Iris pigment epithelial cell (primary cell): ENCODE results near the gene SDE2.
"Not testable (repeated sequence)": the region's sequence is repeated elsewhere in the genome, so short reads cannot be mapped to it uniquely, and the experiment has no call there.

Source experiments
- DNase-seq: peaks from one replicate; pipeline ENCODE4 v3.0.0-alpha.2; 2011; ENCODE audit warnings: low read depth

Gene SDE2

DNA sequence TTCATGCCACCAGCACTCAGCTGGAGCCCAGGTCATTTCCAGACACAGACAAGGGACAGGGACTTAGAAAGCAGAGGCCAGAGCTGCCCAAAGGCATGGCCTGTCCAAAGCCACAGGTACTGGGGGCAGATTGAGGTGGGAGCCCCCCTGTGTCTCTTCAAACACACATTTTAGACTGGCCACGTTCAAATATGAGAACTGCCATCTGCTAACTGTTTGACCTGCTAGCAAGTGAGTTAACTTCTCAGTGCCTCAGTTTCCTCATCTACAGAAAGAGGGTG lies 57.3 kb downstream of the SDE2 start:
- DNase-seq: no peak

DNA sequence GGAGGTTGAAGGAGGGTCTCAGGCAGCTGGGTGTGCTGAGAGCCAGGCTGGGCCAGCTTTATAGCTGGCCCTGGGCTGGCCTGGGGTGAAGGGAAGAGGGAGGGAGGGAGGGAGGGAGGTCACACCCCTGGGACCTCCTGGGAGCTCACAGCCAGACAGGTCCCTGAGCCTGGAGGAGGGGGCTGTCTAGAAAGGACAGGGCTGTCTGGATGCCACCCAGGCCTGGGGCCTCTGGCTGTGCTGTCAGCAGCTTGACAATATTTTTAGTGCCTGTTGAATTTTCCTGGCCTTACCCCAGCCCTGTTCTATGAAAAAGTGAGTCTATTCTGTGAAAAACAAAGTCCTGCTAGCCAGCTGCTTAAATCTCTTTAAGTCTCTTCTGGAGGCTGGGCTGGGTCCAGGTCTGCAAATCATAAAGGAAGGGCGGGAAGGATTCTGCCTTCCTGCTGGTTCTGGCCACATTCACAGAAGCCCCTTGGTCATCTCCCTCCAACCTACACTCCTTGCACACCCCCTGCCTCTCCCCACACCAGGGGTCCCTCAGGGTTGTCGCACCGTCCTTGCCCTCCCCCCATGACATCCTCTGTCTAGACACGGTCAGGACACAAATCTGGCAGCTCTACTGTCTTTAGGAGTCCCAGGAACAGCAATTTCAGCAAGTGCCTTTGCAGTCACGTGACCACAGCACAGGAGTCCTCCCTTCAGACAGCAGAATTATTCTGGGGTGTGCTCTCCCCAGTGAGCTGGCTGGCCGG lies 57.8 kb downstream of the SDE2 start, which contains the start of gene LEFTY2:
Gene LEFTY2, minus strand, starts transcription at position 34 of the 755 bp plus-strand sequence. CDS start 80 bp downstream, outside the sequence.
- DNase-seq: no peak

DNA sequence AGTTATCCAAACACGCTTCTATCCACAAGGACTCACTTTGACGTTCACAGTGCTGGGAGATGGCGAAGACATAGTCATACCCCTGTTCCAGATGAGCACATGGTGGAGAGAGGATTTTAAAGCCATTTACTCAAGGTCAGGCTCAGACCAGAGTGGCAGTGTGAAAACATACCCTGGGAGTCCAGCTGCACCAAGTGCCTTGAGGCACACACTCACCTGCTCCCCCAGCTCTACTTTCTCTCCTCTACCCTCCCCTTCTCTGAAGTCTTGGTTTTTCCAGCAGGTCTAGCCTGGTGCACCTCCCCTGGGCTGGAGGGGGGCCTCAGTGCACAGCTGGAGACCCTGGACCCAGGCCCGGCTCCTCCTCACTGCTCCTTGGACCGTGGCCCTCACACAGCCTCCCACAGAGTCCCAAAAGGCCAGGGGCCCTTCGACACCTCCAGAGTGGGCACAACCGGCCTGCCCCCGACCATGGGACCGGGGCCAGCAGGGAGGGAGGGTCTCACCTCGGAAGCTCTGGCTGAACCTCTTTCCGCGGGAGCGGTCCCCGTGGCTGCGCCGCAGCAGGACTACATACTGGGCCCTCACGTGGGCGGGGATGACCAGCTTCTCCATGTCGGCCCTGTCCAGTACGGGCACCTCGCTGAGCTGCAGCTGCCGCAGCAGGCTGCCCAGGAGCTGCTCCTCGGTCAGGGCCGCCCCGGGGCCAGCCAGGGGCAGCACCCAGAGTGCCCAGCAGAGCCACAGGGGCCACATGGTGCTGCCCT lies 58.6 kb downstream of the SDE2 start:
- no peak for DNase-seq

DNA sequence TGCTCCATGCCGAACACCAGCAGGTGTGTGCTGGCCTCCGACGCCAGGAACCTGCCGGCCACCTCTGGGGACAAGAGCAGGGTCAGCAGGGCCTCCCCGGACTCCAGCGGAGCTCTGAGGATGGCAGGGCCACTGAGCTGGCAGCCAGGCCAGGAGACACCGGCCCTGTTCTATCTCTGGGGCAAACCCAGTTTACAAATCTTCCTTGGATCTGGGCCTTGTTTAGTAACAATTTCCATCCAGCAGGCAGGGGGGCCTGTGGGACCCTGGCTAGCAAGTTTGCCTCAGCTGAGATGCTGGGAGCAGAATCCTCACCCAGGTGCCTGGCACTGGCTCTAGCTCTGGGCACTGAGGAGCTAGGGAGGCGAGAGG lies 59.2 kb downstream of the SDE2 start:
- not testable (repeated sequence) for DNase-seq

DNA sequence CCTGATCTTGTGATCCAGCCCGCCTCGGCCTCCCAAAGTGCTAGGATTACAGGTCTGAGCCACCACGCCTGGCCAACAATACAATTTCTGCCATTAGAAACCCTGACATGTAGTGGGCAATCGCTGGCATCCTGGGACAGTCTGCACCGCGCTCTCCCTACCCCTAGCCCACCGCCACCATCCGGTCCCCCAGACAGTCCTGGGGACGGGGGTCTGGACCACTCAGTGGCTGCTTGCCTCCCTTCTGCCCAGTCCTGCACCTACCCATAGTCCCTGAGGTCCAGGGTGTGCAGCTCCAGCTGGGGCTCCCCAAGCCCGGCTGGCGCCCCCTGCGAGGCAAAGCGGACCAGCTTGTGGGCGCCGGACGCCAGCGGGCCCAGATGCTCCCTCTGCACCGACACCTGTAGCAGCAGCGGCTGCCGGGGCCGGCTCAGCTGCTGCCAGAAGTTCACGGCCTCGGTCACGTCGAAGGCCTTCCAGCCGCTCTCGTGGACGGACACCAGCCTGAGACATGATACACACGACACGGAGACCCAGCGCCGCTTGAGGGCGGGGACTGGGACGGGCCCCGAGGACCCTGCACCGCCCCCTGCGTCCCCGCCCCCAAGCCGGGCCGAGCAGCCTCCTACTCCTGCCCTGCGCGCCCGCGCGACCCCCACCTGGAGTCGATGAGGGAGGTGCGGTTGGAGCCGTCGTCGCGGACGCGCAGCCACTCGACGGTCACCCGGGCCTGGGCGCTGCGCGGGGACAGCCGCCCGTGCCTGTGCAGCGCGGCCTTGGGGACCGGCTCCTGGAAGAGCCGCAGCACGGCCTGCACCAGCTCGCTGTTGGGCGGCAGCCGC lies 59.8 kb downstream of the SDE2 start:
- not testable (repeated sequence) for DNase-seq

DNA sequence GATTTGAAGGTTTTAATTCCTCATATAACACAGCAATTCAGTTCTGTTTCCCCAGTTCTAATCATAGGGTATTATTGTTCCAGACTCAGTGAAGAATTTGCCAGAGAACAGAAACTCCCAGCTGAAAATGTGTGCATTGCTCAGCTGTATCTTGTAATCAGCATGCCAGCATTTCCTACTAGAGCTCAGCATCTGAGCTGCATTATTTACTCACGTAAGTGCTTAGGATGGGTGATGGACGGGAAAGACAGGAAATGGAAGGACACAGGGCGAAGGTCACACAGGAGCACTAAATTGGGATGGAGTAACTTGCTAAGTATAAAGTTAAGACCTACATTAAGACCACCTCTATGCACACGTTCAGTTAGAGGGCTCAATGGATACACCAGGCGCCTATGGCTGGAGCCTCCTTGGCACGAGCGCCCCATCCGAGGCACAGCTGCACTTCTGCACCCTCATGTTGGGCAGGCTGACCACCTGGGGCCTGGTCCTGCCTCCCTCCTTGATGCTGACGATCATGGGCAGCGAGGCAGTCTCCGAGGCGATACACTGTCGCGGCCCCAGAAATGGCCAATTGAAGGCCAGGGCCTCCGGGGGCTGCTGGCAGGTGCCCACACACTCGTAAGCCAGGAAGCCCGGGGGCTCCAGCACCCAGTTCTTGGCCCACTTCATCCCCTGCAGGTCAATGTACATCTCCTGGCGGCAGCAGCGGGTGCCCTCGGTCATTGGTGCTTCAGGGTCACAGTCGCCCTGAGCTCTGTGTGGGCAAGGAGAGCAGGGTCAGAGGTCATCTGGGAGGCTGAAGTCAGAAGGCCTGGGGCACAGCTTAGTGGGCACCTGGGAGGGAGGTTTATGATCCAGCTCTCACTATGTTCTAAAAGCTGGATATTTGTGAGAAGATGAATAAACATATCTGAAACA lies 61.8 kb downstream of the SDE2 start:
- no peak for DNase-seq

DNA sequence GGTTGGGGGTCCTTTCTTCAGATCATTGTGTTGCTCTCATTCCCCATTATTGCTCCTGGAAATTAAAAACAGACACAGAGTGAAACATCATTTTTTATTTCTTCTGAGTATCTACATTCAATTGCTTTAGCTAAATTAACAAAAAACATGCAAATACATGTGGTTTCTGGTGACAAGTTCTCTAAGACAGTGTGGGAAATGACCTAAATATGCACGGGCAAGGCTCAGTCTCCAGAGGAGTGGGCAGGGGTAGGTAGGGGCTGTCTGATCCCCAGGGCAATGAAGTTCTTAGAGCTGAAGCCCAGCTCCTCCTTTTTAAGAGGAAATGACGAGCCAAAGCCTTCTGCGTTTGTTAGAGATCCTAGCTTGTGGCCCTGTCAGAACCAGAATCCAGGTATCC lies 62.6 kb downstream of the SDE2 start:
- DNase-seq: no peak

DNA sequence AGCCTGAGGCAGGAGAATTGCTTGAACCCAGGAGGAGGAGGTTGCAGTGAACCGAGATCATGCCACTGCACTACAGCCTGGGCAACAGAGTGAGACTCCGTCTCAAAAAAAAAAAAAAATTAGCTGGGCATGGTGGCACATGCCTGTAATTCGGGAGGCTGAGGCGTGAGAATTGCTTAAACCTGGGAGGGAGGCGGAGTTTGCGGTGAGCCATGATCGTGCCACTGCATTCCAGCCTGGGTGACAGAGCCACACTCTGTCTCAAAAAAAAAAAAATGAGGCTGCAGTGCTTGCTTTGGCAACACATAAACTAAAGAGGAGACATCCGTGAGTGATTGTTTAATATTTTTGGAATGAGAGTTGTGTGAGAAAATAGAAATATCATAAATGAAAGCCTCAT lies 63.1 kb downstream of the SDE2 start:
- not testable (repeated sequence) for DNase-seq

DNA sequence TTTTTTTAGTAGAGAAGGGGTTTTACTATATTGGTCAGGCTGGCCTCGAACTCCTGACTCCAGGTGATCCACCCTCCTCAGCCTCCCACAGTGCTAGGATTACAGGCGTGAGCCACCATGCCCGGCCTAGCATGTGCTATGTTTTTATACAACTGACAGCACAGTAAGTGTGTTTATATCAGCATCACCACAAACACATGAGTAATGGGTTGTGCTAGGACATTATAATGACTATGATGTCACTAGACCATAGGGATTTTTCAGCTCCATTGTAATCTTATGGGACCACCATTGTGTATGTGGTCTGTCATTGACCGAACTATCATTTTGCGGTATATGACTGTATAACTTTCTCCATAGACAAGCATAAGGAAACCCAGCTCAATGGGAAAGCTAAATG lies 64.4 kb downstream of the SDE2 start:
- DNase-seq: no peak

DNA sequence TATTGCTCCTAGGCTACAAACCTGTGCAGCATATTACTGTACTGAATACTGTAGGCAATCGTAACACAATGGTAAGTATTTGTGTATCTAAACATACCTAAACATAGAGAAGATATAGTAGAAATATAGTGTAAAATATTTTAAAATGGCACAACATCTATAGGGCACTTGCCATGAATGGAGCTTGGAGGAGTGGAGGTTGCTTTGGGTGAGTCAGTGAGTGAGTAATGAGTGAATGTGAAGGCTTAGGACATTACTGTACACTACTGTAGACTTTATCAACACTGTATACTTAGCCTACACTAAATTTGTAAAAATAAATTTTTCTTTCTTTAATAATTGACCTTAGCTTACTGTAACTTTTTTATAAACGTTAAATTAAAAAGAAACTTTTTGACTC lies 66.1 kb downstream of the SDE2 start:
- peak; percentile 71 for DNase-seq
